Immature natural killer cell (primary cell): ENCODE results near the gene PRCD. TPM values are rescaled to one million over a fixed set of nuclear protein-coding genes. Genes with fewer than 3 reads are reported as not detected.

ENCODE experiments used
- DNase-seq, 3 donors: peaks; one replicate each; pipeline ENCODE4 v3.0.0; 2022; ENCODE audit warnings: mixed read lengths in 1 of 3
- H3K27ac Mint-ChIP-seq, 6 donors: one replicate each; pipeline ENCODE4 v1.8.0; 2020; ENCODE audit warnings: mixed read lengths in 6 of 6, mild to moderate bottlenecking in 5 of 6, inconsistent platforms in 4 of 6, moderate library complexity in 3 of 6
- H3K27me3 Mint-ChIP-seq, 3 donors: one replicate each; pipeline ENCODE4 v1.8.0; 2020 to 2021; ENCODE audit warnings: low read depth in 3 of 3, mild to moderate bottlenecking in 3 of 3, mixed read lengths in 3 of 3, moderate library complexity in 3 of 3, inconsistent platforms in 1 of 3
- H3K36me3 Mint-ChIP-seq, 3 donors: one replicate each; pipeline ENCODE4 v1.8.0; 2020; ENCODE audit warnings: mixed read lengths in 3 of 3, inconsistent platforms in 2 of 3, mild to moderate bottlenecking in 2 of 3
- H3K4me1 Mint-ChIP-seq, 2 donors: one replicate each; pipeline ENCODE4 v1.8.0; 2020; ENCODE audit warnings: inconsistent platforms in 2 of 2, mild to moderate bottlenecking in 2 of 2, mixed read lengths in 2 of 2, moderate library complexity in 1 of 2
- H3K4me3 Mint-ChIP-seq, 5 donors: one replicate each; pipeline ENCODE4 v1.8.0; 2020; ENCODE audit warnings: mild to moderate bottlenecking in 5 of 5, mixed read lengths in 5 of 5, inconsistent platforms in 3 of 5, moderate library complexity in 3 of 5
- H3K9me3 Mint-ChIP-seq, 6 donors: one replicate each; pipeline ENCODE4 v1.8.0; 2020; ENCODE audit warnings: mild to moderate bottlenecking in 6 of 6, mixed read lengths in 6 of 6, inconsistent platforms in 4 of 6, moderate library complexity in 3 of 6
- polyA plus RNA-seq, 3 donors: library from polyadenylated mRNA; unstranded; fragments of 300-500 nt; fragmentation: Illumina TruSeq; gene quantifications; one replicate each; pipeline ENCODE4 v1.2.3, GENCODE V29; 2021

Gene PRCD
- polyA plus RNA-seq, 3 donors from 2014 or later = 2.8 to 5.3 (median 3.1) TPM

DNA sequence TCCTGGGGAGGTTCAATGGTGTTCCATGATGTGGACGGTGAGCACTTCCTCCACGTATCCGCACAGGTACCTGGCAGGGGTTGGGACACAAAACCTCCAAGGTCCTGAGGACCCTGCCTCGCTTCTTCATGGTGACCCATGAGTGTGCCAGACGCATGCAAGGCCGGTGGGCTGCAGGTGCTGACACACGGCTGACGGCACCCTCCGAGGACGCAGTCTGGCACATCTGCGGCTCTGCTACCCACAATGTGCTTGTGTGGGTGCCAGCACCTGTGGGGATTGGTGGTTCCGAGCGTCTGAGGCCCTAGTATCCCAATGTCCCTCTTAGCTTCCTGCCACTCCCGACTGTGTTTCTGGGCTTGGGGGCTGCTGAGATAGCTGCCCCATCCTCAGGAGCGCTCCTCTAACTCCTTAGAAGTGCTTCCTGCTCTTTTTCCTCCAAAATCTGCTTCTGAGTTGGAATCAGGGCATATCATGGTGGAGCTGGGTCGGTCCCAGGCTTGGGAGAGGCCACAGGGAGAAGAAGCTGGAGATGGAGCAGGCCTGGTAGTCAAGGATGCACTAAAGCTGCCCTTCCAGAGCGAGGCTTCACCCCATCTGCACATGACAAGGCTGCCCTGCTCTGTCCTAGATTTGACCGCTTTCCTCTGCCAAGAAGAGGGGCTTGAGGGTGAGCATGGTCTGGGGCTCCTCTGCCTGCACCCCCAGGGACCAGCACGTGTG lies 3.9 kb upstream of the PRCD start:
- DNase-seq = no peak
- Mint-ChIP-seq H3K27me3 (peaks cover 9 to 18% (median 10%) of the 10 kb centered on the region in 3 donors), H3K36me3 (no peaks in the 10 kb centered on the region), H3K4me1 (peaks cover 10 to 12% of the 10 kb centered on the region in 2 donors), H3K27ac (no peak overlapping the region), H3K4me3 (no peak overlapping the region), H3K9me3 (no peaks in the 10 kb centered on the region)

DNA sequence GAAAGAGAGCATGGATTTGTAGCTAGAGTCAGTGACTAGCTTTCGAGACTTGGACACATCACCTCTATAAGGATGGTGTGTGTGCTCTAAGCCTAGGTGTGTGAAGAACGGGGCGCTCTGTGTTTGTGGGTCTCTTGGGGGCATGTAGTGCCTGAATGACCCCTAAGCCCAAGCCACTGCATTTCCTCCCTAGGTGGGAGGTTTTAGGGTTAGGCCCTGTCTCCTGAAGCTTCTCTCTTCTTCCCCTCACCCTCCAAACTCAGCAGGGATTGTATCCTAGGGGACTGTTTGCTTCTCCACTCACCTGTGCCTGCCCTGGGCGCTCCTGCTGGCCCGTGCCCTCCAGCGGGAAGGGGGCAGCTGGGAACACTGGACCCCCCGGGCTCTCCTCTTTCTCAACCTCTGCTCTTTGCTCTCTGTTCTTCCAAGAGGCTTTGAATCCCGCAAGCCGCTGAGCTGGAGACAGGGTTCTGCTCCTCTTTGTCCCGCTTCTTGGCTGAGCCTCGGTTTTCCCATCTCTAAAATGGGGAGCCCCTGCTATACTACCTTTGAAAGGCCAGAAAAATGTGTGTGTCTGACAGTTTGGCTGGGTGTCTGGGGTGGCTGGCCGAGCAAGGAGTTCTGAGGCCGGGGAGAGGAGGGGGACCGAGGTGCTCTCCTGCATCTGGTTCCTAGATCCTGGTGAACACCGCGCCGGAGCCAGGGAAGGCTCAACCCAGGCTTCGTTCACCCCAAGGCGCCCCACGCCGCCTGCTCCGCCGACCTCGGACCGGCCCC lies 3.1 kb upstream of the PRCD start:
- DNase-seq = no peak
- Mint-ChIP-seq H3K4me1 (peaks cover 10 to 12% of the 10 kb centered on the region in 2 donors), H3K27ac (no peak overlapping the region), H3K4me3 (peak overlapping the region in 2 of 5 donors; percentile 14 to 41), H3K36me3 (no peaks in the 10 kb centered on the region), H3K27me3 (peaks cover 9 to 19% (median 12%) of the 10 kb centered on the region in 3 donors), H3K9me3 (no peaks in the 10 kb centered on the region)

DNA sequence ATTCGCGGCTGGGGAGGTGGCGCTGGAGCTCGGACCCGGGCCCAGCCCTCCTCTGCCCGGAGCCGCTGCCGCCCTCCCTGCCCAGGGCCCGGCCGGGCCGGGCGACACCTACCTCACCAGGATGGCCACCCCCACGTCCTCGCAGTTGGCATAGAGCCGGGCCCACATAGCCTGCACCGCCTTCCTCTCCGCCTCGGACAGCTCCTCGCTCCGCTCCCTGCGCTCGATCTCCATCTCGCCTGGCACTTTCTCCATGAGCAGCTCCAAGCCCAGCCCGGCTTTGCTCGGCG lies 2.6 kb upstream of the PRCD start:
- Mint-ChIP-seq H3K36me3 (no peaks in the 10 kb centered on the region), H3K27ac (no peak overlapping the region), H3K9me3 (no peaks in the 10 kb centered on the region), H3K4me1 (peaks cover 6 to 7% of the 10 kb centered on the region in 2 donors), H3K4me3 (peak overlapping the region in 1 of 5 donors; percentile 13), H3K27me3 (peaks cover 9 to 19% (median 14%) of the 10 kb centered on the region in 3 donors)
- DNase-seq = no peak

DNA sequence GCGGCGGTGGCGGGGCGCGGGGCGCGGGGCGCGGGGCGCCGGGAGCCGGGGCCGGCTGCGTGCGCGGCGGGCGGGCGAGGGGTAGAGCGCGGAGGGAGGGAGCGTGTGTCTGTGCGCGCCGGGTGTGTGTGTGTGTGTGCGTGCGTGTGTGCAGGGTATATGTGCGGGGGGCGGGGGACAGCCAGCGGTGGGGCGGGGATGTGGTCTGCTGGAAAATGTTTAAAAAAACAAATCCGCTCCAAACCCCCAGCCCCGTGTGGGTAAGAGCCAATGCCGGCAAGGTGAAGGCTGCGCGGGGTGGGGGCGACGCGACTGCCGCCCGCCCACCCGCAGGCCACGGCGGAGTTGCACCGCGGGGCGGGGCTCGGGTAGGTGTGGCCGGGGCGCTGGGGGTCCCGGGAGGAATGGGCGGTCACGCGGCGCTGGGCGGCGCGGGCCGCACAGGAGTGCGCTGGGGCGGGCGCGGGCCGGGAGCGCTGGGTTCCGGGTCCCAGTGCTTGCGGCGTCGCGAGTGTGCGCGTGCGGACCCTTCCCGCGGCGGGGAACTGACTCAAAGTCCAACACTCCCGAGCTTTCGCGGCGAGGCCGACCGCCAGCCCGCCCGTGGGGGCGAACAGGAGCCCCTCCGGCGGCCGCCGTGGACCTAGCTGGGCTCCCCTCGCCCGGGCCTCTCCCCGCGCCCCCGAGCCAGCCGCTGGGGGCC lies 2.1 kb upstream of the PRCD start, which contains the start of gene CYGB:
Gene CYGB (minus strand): TSS at position 132 of the 703 bp plus-strand sequence. CDS start 167 bp downstream, outside the sequence.
- Mint-ChIP-seq H3K27ac (no peak within 1 kb of the TSS), H3K9me3 (no peaks in the 10 kb centered on the region), H3K4me3 (peak within 1 kb of the TSS in 2 of 5 donors; percentile 14 to 41), H3K36me3 (no peaks in the 10 kb centered on the region), H3K4me1 (peaks cover 7 to 8% of the 10 kb centered on the region in 2 donors), H3K27me3 (peaks cover 9 to 19% (median 14%) of the 10 kb centered on the region in 3 donors)
- no peak for DNase-seq

DNA sequence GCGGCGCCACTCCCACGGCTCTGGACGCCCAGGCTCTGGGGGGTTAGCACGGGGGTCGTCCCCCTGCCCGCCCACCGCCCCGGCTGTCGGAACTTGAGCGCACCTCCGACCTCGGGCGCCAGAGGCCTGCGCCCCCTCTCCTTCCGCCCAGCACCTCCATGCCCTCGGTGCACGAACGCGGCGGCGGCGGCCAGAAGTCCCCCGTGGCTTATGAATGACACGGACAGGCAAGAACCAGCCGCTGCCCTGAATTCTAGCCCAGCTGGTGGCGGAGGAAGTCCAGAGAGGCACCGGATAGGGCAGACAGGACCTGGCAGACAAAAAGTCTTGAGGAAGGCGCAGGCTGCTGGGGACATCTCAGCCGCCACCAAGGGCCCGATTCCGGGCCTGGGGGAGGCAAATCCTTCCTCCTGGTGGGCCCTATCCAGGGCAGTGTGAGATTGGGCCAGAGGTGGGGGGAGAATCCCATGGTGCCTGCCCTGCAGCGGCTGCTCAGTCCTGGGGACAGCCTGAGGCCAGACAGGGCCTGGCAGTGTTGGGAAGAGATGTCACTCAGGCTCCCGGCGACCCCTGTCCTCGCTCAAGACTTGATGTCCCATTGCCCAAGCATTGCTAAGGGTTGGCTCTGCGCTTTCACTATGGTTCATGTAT lies 1.4 kb upstream of the PRCD start:
- H3K36me3 Mint-ChIP-seq = no peaks in the 10 kb centered on the region
- no peak overlapping the region for H3K27ac Mint-ChIP-seq
- no peak for DNase-seq
- peaks cover 8 to 19% (median 14%) of the 10 kb centered on the region in 3 donors for H3K27me3 Mint-ChIP-seq
- peaks cover 8 to 11% of the 10 kb centered on the region in 2 donors for H3K4me1 Mint-ChIP-seq
- H3K4me3 Mint-ChIP-seq = peak overlapping the region in 2 of 5 donors; percentile 39 to 51
- no peaks in the 10 kb centered on the region for H3K9me3 Mint-ChIP-seq

DNA sequence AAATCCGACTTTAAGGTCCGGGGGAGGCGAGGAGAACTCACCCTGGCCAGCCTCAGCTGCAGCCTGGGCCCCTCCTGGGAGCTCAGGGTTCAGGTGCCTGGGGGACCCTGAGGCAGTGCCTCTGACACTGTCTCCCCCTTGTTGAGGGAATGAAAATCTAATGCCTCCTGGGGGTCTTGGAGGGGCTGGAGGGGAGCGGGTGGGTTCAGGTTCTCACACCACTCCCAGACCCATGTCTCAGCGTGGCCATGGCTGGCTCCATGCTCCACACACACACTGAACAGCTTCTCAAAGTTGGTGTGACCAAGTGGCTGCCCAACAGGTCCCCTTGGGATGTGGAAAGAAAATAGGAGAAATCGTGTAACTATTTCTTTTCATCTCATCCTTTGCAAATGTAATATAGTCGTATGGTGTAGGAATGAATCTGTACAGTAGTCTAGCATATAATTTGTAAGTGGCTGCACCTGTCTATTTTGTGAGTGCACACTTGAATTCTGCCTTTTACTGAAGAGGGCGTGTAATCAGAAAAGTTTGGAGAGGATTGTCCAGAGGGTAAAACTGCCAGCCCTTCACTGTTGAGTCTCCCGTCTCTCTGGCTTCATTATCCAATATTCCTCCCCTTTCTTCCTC lies 788 bp upstream of the PRCD start:
- Mint-ChIP-seq H3K4me1 (peaks cover 14 to 17% of the 10 kb centered on the region in 2 donors), H3K27me3 (peaks cover 8 to 19% (median 14%) of the 10 kb centered on the region in 3 donors), H3K4me3 (peak overlapping the region in 3 of 5 donors; percentile 9 to 51 (median 33)), H3K9me3 (no peaks in the 10 kb centered on the region), H3K27ac (no peak overlapping the region), H3K36me3 (no peaks in the 10 kb centered on the region)
- DNase-seq = no peak

DNA sequence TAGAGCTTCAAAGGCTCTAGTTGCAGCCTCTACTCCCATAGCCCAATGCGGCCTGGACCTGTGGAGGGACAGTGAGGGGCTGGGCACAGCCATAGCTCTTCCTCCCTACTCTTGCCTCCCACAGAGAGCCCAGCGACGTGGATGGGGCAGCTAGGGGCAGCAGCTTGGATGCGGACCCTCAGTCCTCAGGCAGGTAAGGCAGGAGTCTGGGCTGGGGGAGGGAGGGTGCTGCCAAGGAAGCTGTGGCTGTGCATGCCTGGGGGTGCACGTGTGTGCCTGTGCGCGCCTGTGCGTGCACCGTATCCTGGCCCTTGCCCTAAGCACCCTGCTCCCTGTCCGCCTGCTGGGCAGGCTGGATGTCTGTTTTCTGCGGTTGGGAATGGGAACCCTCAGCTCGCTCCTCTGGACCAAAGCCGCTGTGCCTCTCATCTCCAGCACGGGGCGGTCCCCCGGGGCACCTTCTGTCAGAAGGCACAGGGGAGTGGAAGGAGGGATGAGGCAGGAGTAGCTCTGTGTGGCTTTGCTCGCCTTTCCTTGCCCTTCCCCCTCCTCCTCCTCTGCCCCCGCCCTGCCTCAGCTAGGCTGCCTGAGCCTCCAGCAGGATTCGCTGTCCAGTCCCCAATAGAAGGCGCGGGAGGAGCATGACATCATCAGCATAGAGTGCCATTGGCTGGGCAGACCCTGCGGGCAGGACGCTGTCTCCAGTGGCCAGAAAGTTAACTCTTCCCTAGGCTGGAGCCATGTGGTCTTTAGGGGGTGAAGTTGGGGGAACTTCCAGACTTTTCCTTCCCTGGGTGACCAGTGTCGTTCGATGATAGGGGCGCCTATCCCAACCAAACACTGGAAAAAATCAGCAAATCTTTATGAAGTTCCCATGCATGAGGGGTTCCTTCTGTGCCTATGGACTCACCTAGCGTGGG lies 797 bp downstream of the PRCD start:
- H3K9me3 Mint-ChIP-seq = no peaks in the 10 kb centered on the region
- peaks cover 15 to 24% of the 10 kb centered on the region in 2 donors for H3K4me1 Mint-ChIP-seq
- peaks cover 8 to 20% (median 16%) of the 10 kb centered on the region in 3 donors for H3K27me3 Mint-ChIP-seq
- H3K36me3 Mint-ChIP-seq = no peaks in the 10 kb centered on the region
- H3K4me3 Mint-ChIP-seq = no peak overlapping the region
- H3K27ac Mint-ChIP-seq = peak overlapping the region in 1 of 6 donors; percentile 40
- no peak for DNase-seq

DNA sequence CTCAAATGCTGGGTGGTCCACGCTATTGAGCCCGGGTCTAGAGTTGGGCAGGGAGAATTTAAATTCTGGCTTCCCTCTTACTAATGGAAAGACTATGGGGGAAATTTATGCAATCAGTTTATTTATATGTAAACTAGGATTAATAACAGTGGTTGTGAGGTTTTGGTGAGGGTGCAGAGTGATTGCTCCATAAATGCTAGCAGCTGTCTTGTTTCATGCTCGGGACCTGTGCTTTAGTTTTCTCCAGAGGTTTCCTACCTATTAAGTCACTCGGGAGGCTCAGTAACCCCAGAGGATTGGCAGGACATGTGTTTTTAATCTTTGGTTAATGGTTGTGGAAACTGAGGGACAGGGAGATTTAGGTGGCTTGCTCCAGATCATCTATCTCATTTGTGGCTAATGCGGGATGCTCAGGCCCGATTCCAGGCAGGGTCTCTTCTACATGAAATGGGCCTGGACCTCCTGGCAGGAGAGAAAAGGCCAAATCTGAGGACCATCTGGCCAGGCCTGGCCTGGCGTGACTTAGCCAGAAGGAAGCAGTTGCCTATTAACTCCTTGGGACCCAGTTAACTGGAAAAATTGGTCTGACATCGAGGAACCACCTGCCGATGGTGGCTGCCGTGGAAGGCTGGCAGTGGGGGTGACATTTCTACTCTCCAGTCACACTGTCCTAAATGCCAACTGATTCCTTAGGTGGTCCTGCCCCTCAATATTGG lies 2.1 kb downstream of the PRCD start:
- no peak for DNase-seq
- Mint-ChIP-seq H3K4me1 (peaks cover 16 to 24% of the 10 kb centered on the region in 2 donors), H3K4me3 (peak overlapping the region in 1 of 5 donors; percentile 42), H3K36me3 (no peaks in the 10 kb centered on the region), H3K27me3 (peaks cover 8 to 16% (median 12%) of the 10 kb centered on the region in 3 donors), H3K9me3 (no peaks in the 10 kb centered on the region), H3K27ac (peak overlapping the region in 1 of 6 donors; percentile 3)

DNA sequence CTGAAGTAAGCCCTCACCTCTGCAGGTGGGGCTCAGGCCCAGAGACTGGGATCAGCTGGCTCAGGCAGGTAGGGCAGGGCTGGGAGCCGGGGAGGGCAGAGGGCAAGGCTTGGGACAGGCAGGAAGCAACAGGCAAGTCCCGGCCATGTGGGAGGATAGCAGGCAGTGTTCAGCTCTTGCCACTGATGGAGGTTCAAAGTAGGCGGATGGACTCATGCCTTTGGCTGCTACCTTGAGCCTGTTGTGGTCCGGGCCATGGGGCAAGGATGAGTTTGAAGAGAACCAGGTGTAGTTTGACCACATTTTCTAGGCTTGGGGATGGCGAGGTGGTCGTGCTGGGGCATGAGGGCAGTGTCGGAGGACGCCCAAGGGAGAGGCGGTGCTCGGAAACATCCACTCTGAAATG lies 2.7 kb downstream of the PRCD start:
- Mint-ChIP-seq H3K4me1 (peaks cover 16 to 24% of the 10 kb centered on the region in 2 donors), H3K27me3 (peaks cover 8 to 16% (median 11%) of the 10 kb centered on the region in 3 donors), H3K27ac (peak overlapping the region in 1 of 6 donors; percentile 50)

DNA sequence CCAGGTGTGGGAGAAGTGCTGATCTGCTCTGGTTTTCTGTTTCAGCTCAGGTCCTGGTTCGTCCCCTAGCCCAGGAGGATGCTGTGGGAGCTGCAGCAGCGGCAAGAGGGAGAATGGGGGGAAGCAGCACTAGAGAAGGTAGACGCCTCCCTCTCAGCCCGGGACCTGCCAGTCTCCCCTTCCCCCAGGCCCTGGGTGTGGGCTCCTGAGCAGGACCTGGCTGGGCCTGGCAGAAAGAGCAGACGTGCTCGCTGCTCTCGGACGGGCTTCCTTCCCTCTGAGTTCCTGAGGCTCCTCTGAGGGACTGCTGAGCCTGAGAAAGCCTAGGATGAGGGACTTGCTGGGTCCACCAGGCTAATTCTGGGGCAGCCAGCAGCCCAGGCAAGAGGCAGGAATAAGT lies 3.1 kb downstream of the PRCD start:
- Mint-ChIP-seq H3K27me3 (peaks cover 8 to 16% (median 11%) of the 10 kb centered on the region in 3 donors), H3K4me1 (peaks cover 16 to 24% of the 10 kb centered on the region in 2 donors), H3K4me3 (no peak overlapping the region), H3K9me3 (no peaks in the 10 kb centered on the region), H3K27ac (no peak overlapping the region), H3K36me3 (no peaks in the 10 kb centered on the region)
- DNase-seq = no peak

More for the DNA sequence above, 2.7 kb downstream of the PRCD start:
- Mint-ChIP-seq H3K36me3 (no peaks in the 10 kb centered on the region), H3K9me3 (no peaks in the 10 kb centered on the region), H3K4me3 (no peak overlapping the region)
- no peak for DNase-seq

DNA sequence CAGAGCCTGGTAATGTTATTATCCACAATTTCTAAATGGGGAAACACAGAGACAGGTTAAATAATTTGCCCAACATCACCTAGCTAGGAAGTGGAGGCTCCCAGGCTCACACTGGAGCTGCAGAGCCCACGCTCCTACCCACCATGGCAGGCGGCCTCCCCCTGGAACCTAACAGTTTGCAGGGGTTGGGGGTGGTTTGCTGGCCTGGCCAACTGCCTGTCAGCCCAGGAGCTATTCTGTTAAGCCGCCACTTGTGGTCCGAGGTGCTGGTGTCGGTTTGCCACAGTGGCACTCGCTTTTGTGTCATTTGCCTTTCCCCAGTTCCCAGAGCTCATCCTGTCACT lies 3.6 kb downstream of the PRCD start:
- Mint-ChIP-seq H3K4me3 (peak overlapping the region in 4 of 5 donors; percentile 4 to 64 (median 52)), H3K27me3 (peaks cover 8 to 14% (median 10%) of the 10 kb centered on the region in 3 donors), H3K4me1 (peaks cover 16 to 24% of the 10 kb centered on the region in 2 donors), H3K9me3 (no peaks in the 10 kb centered on the region), H3K36me3 (no peaks in the 10 kb centered on the region), H3K27ac (peak overlapping the region in 3 of 6 donors; percentile 25 to 63 (median 51))
- DNase-seq = peak in 2 of 3 donors; percentile 39 to 44
